GM18909 (cell line): ENCODE results near the gene EFCAB12.

ENCODE experiments used
- ATAC-seq: cut with Tn5 transposase; IDR thresholded peaks from one replicate; pipeline ENCODE4 v1.9.1; 2021; ENCODE audit warnings: mild to moderate bottlenecking; ENCODE audit not compliant: unreplicated experiment, poor library complexity

EFCAB12 gene

DNA sequence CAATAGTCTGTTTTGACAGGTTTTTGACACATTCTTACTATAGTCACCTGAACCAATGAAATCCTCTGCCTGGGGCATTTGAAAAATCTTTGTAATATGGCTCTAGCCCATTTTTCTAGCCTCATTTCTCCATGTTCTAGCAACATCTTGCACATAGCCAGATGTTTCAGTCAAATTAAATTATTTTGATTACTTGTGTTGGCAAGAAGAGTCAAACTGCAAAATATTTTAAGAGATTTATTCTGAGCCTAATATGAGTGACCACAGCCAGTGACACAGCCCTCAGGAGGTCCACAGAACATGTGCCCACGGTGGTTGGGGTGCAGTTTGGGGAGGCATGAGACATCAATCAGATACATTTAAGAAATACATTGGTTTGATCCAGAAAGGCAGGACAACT is 18.5 kb upstream of the EFCAB12 start:
- ATAC-seq: no peak

DNA sequence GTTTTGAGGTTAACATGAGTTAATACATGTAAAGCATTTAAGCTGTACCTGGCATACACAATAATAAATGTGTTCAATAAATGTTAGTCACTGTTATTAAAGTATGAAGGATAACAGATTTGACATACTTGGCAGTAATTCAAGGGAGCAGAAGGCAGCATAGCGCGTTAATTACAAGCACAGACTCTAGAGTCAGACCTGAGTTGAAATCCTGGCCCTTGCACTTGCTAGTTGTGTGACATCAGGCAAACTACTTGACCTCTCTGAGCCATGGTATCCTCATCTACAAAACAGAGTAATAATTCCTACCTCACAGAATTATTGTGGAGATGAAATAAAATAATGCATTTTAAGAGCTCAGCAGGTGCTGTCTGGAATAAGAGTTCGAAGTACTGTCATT is 17.0 kb upstream of the EFCAB12 start:
- no peak for ATAC-seq

DNA sequence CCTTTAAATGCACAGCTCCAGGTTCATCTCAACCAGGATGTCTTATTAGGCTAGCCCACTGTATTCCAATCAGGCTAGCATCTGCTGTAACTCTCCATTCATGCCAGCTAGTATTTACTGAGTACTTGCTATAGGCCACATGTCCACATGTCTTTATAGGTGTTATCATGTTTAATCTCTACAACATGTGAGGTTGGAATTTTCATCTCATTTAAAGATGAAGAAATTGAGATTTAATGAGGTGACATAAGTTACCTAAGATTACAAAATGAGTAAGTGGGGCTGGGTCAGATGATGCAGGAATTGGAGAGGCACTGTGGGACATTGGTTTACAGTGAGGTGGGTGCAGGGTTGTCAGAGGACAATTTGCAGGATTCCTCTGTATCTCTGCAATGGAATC is 14.5 kb upstream of the EFCAB12 start:
- ATAC-seq: no peak

GRCh38 chr3:129442486-129442885 is 14.1 kb upstream of the EFCAB12 start:
- no peak for ATAC-seq

DNA sequence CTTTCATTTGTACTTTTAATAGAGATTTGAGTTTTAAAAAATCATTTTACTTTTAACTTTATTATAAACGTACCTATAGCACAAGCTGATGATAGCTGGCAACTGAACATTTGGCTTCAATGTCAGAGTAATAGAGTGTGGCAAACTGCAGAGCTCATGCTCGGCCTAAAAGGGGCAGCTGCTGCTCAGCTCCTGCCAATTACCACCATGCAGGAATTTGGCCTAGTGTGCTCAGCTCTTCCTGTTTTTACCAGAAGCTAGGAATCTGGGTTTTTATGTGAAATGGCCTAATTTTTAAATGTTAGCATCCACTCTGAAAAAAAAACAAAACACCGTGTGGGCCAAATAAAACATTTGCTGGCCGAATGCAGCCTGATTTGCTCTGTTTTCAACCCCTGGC is 13.3 kb upstream of the EFCAB12 start:
- ATAC-seq: no peak

GRCh38 chr3:129441215-129441614 is 12.8 kb upstream of the EFCAB12 start:
- ATAC-seq: no peak

- ATAC-seq: no peak
These were observed 12.3 kb upstream of the EFCAB12 start for GRCh38 chr3:129440618-129441190.

- peak; percentile 88 for ATAC-seq
These were observed 11.6 kb upstream of the EFCAB12 start, which contains the start of the genes IFT122 and MBD4 for GRCh38 chr3:129439817-129440617. IFT122 (plus strand) TSS chr3:129440224; CDS start chr3:129440331, 107 bp downstream. MBD4 (minus strand) TSS chr3:129439948; CDS start chr3:129439833, 115 bp downstream.

- peak; percentile 14 for ATAC-seq
These were observed 10.9 kb upstream of the EFCAB12 start for GRCh38 chr3:129439226-129439816.

- no peak for ATAC-seq
These were observed 6.9 kb upstream of the EFCAB12 start for GRCh38 chr3:129435367-129435766.

DNA sequence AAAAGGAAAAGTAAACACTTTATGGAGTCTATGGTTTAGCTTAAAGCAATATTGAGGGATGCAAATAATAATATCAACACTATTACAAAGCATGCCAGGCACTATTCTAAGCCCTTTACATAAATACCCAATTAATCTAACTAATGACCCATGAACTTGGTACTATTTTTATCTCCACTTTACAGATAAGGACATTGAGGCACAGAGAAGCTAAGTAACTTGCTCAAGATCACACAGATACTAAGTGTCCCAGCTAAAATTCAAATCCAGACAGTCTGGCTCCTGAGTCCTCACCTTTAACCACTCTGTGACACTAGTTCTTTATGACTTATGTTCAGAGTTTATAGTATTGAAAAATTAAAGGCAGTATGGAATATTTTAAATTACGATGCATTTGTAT is 5.7 kb upstream of the EFCAB12 start:
- ATAC-seq: no peak

DNA sequence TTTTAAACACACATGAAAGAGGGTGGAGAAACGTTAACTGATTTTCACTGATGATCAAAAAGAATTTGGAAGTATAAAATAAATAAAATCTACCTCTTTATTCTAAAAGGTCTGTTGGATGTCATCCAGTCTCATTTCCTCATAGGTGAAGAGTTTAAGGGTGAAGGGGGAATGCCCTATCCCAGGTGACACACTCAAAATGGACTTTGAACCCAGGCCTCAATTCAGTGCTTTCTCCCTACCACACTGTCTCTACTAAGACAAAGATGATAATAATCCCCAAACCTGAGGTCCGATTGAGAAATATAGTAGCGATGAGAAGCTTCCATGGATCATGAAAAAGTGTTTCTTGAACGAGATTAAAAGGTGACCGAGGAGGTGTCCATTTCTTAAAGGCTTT is 5.1 kb upstream of the EFCAB12 start:
- ATAC-seq: no peak

- no peak for ATAC-seq
These were observed 4.2 kb upstream of the EFCAB12 start for GRCh38 chr3:129432671-129433070.

DNA sequence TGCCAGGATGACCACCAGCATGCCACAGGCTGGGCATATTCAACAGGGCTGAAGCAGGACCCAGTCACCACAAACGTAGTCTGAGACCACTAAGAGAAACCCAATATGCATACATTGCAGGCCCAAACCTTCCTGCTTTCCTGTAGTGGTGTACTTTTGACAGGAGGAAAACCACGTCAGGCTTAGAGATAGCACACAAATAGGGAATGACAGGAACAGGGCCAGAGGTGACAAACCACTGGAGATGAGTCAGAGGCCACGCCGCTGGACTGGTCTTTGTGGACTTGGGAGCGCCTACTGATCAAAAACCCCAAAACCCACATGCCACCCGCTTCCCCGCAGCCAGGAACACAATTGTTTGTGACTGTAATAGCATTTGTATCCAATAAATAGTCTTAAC is 3.6 kb upstream of the EFCAB12 start:
- ATAC-seq: no peak

DNA sequence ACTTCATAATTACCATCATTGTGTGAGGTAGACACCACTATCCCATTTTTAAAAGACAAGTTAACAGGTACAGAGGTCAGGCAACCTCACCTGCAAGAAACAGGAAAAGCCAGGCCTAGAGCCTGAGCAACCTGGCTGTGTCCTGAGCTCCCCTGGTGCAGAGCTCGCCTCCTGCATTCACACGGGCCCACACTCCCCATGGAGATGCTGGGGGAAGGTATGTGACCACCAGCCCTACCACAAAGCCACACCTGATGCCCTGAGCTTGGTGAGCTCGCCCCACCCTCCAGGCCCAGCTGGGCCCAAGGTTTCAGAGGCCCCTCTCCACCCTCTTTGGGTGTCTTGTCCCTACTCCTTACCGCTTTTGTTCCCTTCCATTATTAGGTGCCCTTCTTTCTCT is 1.2 kb upstream of the EFCAB12 start:
- ATAC-seq: no peak

GRCh38 chr3:129429080-129429451 is 630 bp upstream of the EFCAB12 start:
- no peak for ATAC-seq

DNA sequence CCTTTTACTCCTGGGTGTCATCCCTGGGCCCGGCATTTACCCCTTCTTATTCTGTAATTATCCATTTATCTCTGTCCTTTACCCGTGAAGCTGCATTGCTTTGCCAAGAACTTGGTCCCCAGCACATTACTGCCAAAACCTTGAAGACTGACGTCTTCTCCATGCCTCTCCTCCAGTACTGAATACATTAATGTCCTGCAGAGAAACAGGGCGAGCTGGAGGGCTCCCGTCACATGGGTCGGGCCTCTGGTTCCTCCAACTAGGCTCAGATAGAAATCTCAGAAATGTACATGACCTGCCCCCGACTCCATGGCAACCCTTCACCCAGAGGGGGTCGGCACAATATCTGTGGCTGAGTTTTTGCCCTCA is 445 bp downstream of the EFCAB12 start:
- no peak for ATAC-seq

DNA sequence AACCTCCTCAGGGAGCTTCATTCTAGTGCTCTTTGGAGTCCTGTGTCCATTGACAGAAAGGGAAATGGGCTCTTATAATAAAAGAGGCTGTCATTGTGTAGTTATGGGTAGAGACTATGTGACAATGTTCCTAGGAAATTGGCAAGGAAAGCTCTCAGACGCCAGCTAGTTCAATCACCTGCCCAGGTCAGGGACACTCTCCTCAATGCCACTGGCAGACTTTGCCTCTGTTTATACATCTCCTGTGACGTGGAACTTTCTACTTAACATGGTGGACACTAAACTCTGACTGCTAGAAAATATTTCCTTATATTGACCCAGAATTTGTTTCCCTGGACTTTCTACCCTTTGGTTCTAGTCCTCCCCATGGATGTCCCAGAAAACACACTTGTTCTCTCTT is 2.8 kb downstream of the EFCAB12 start:
- no peak for ATAC-seq

DNA sequence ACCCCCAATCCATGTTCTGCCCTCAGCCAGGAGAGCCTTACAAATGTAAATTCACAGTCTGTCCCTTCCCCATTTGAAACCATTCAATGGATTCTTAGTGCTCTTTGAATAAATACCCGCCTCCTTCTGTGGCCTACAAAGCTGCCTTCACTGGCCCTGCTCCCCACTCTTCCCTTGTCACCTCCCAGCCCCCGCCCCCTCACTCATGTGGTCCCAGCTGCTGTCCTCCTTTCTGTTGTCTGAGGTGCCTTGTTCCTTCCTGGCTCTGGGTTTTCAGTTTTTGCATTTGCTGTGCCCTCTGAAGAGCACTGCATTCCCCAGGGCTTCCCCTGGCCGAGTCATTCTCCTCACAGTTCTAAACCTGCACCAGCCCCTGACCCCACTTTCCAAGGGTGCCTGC is 3.2 kb downstream of the EFCAB12 start:
- ATAC-seq: no peak

GRCh38 chr3:129424185-129424841 is 4.1 kb downstream of the EFCAB12 start:
- peak; percentile 66 for ATAC-seq

GRCh38 chr3:129422897-129423296 is 5.5 kb downstream of the EFCAB12 start:
- ATAC-seq: no peak
